Measurements from ENCODE around the gene TVP23B. TPM values are rescaled to one million over a fixed set of nuclear protein-coding genes. Genes with fewer than 3 reads are reported as not detected.
"Not testable (repeated sequence)": the region's sequence is repeated elsewhere in the genome, so short reads cannot be mapped to it uniquely, and the experiment has no call there.

Gene TVP23B
- total RNA-seq, 4 donors from 2014 or later, result 12.9 to 22.0 (median 19.0) TPM

- not testable (repeated sequence) for H3K27ac ChIP-seq, H3K27me3 ChIP-seq, ATAC-seq
Measured at GRCh38 chr17:18755969-18756368, 25.0 kb upstream of the TVP23B start.

GRCh38 chr17:18757368-18758044 lies 23.5 kb upstream of the TVP23B start:
- intact Hi-C loops (cut with DNase I; ENCODE audit: low total_unique reads), result not testable (repeated sequence)

More at GRCh38 chr17:18755969-18756368, 25.0 kb upstream of the TVP23B start:
- H3K4me1 ChIP-seq; DNase-seq; H3K4me3 ChIP-seq; in situ Hi-C loops (cut with MboI; ENCODE audit: low sequenced_read_pairs in 4 of 4); intact Hi-C loops (cut with DNase I; ENCODE audit: low total_unique reads); H3K9me3 ChIP-seq; H3K36me3 ChIP-seq: not testable (repeated sequence)

DNA sequence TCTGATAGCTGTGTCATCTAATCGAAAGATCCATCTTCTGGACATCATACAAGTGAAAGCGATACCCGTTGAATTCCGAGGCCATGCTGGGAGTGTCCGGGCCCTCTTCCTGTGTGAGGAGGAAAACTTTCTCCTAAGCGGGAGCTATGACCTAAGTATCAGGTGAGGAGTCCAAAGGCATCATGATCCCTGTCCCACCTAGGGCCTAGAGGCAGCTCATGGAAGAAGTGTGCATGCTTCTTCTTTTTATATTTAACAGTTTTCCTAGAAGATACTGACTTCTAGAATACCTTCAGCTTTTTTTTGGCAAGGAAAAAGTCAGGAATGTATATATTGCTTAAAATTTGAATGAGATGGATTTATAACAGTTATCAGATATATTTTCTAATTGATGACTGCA lies 22.6 kb upstream of the TVP23B start:
- H3K9me3 ChIP-seq; ATAC-seq; in situ Hi-C loops (cut with MboI; ENCODE audit: low sequenced_read_pairs in 4 of 4); H3K4me1 ChIP-seq; H3K27ac ChIP-seq; intact Hi-C loops (cut with DNase I; ENCODE audit: low total_unique reads); H3K36me3 ChIP-seq; H3K27me3 ChIP-seq; H3K4me3 ChIP-seq; DNase-seq: not testable (repeated sequence)

More at GRCh38 chr17:18757368-18758044, 23.5 kb upstream of the TVP23B start:
- H3K27me3 ChIP-seq; H3K9me3 ChIP-seq; in situ Hi-C loops (cut with MboI; ENCODE audit: low sequenced_read_pairs in 4 of 4); ATAC-seq; H3K4me3 ChIP-seq; DNase-seq; H3K4me1 ChIP-seq; H3K36me3 ChIP-seq; H3K27ac ChIP-seq: not testable (repeated sequence)

- H3K4me1 ChIP-seq, result not testable (repeated sequence)
Measured at GRCh38 chr17:18760221-18760620, 20.8 kb upstream of the TVP23B start.

GRCh38 chr17:18770572-18770971 lies 10.4 kb upstream of the TVP23B start:
- H3K9me3 ChIP-seq; H3K27ac ChIP-seq; DNase-seq; H3K27me3 ChIP-seq; H3K4me3 ChIP-seq; ATAC-seq; intact Hi-C loops (cut with DNase I; ENCODE audit: low total_unique reads); H3K36me3 ChIP-seq; H3K4me1 ChIP-seq; in situ Hi-C loops (cut with MboI; ENCODE audit: low sequenced_read_pairs in 4 of 4): not testable (repeated sequence)

More at GRCh38 chr17:18760221-18760620, 20.8 kb upstream of the TVP23B start:
- H3K9me3 ChIP-seq; H3K36me3 ChIP-seq; intact Hi-C loops (cut with DNase I; ENCODE audit: low total_unique reads); H3K27ac ChIP-seq; DNase-seq; H3K27me3 ChIP-seq; in situ Hi-C loops (cut with MboI; ENCODE audit: low sequenced_read_pairs in 4 of 4); ATAC-seq; H3K4me3 ChIP-seq: not testable (repeated sequence)

- in situ Hi-C loops (cut with MboI; ENCODE audit: low sequenced_read_pairs in 4 of 4); H3K9me3 ChIP-seq; H3K27ac ChIP-seq; H3K4me1 ChIP-seq; DNase-seq; H3K36me3 ChIP-seq; ATAC-seq; intact Hi-C loops (cut with DNase I; ENCODE audit: low total_unique reads); H3K27me3 ChIP-seq; H3K4me3 ChIP-seq: not testable (repeated sequence)
Measured at GRCh38 chr17:18771066-18771465, 9.9 kb upstream of the TVP23B start.

- TF ChIP-seq, protein P1, sequence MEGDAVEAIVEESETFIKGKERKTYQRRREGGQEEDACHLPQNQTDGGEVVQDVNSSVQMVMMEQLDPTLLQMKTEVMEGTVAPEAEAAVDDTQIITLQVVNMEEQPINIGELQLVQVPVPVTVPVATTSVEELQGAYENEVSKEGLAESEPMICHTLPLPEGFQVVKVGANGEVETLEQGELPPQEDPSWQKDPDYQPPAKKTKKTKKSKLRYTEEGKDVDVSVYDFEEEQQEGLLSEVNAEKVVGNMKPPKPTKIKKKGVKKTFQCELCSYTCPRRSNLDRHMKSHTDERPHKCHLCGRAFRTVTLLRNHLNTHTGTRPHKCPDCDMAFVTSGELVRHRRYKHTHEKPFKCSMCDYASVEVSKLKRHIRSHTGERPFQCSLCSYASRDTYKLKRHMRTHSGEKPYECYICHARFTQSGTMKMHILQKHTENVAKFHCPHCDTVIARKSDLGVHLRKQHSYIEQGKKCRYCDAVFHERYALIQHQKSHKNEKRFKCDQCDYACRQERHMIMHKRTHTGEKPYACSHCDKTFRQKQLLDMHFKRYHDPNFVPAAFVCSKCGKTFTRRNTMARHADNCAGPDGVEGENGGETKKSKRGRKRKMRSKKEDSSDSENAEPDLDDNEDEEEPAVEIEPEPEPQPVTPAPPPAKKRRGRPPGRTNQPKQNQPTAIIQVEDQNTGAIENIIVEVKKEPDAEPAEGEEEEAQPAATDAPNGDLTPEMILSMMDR (IDR thresholded peaks at IDR 0.05 in 4 of 5, conservative IDR thresholded peaks at IDR 0.05 in 1 of 5), result no peak
- no peak for TF ChIP-seq POLR2A (IDR thresholded peaks at IDR 0.05)
- no peak overlapping the region for H3K4me3 ChIP-seq
- in situ Hi-C loops (cut with MboI; ENCODE audit: low sequenced_read_pairs in 4 of 4), result no loop called here
- intact Hi-C loops (cut with DNase I; ENCODE audit: low total_unique reads), result no loop called here
- DNase-seq (no peak), ATAC-seq (no peak)
- no peak overlapping the region for H3K27ac ChIP-seq
- no peaks in the 10 kb centered on the region for H3K4me1 ChIP-seq
- H3K36me3 ChIP-seq, result no peaks in the 10 kb centered on the region
- H3K27me3 ChIP-seq, result no peaks in the 10 kb centered on the region
- H3K9me3 ChIP-seq, result no peaks in the 10 kb centered on the region
Measured at GRCh38 chr17:18772471-18772870, 8.5 kb upstream of the TVP23B start.

GRCh38 chr17:18781805-18782204 lies 822 bp downstream of the TVP23B start:
- peak overlapping the region; percentile 76 to 86 (median 82) for H3K27ac ChIP-seq
- H3K4me3 ChIP-seq, result peak overlapping the region; percentile 56 to 85 (median 63)

DNA sequence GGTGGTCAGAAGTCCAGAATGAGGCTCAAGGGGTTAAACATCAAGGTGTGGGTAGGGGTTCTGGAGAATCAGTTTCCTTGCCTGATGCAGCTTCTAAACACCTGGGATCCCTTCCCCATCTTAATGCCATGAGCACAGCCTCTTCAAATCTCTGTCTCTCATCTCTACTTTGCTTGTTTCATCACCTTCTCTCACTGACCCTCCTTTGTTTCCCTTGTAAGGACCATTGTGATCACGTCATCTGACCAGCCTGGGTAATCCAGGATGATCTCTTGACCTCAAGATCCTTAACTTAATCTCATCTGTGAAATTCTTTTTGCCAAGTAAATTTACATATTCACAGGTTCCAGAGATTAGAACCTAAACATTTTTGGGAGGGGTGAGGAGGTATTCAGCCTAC lies 5.0 kb downstream of the TVP23B start:
- intact Hi-C loops (cut with DNase I; ENCODE audit: low total_unique reads); DNase-seq; H3K9me3 ChIP-seq; in situ Hi-C loops (cut with MboI; ENCODE audit: low sequenced_read_pairs in 4 of 4); H3K4me3 ChIP-seq; H3K36me3 ChIP-seq; ATAC-seq; H3K27ac ChIP-seq; H3K27me3 ChIP-seq; H3K4me1 ChIP-seq: not testable (repeated sequence)

More at GRCh38 chr17:18781805-18782204, 822 bp downstream of the TVP23B start:
- H3K4me1 ChIP-seq; DNase-seq; ATAC-seq; intact Hi-C loops (cut with DNase I; ENCODE audit: low total_unique reads); in situ Hi-C loops (cut with MboI; ENCODE audit: low sequenced_read_pairs in 4 of 4); H3K36me3 ChIP-seq; H3K27me3 ChIP-seq; H3K9me3 ChIP-seq: not testable (repeated sequence)

GRCh38 chr17:18786890-18787289 lies 5.9 kb downstream of the TVP23B start:
- DNase-seq; H3K9me3 ChIP-seq; ATAC-seq; H3K36me3 ChIP-seq; H3K4me3 ChIP-seq; intact Hi-C loops (cut with DNase I; ENCODE audit: low total_unique reads); in situ Hi-C loops (cut with MboI; ENCODE audit: low sequenced_read_pairs in 4 of 4); H3K27ac ChIP-seq; H3K27me3 ChIP-seq; H3K4me1 ChIP-seq: not testable (repeated sequence)

- DNase-seq; H3K27me3 ChIP-seq; H3K4me3 ChIP-seq; H3K27ac ChIP-seq; H3K36me3 ChIP-seq; intact Hi-C loops (cut with DNase I; ENCODE audit: low total_unique reads); H3K4me1 ChIP-seq; H3K9me3 ChIP-seq; in situ Hi-C loops (cut with MboI; ENCODE audit: low sequenced_read_pairs in 4 of 4); ATAC-seq: not testable (repeated sequence)
Measured at GRCh38 chr17:18791402-18791801, 10.4 kb downstream of the TVP23B start.
